DOHH2 (cell line): ENCODE results near the gene BABAM2.

Experiments used
- H3F3A ChIP-seq: fragments of 200-600 bp; sonication (generic), shearing (Covaris generic); 2 replicates; pipeline ENCODE4 v1.6.0; 2016; ENCODE audit warnings: antibody characterized with exemption, mild to moderate bottlenecking; ENCODE audit not compliant: control insufficient read depth, insufficient read depth
- H3K27ac ChIP-seq: fragments of 200-600 bp; sonication (generic); 2 replicates; pipeline ENCODE4 v1.5.1; 2014; ENCODE audit warnings: low read depth, mild to moderate bottlenecking, low read length, moderate library complexity
- H3K27me3 ChIP-seq: fragments of 200-600 bp; sonication (generic); 2 replicates; pipeline ENCODE4 v1.6.1; 2014; ENCODE audit warnings: mild to moderate bottlenecking, low read length, mixed read lengths; ENCODE audit not compliant: control insufficient read depth
- H3K36me3 ChIP-seq: fragments of 200-600 bp; sonication (generic); 2 replicates; pipeline ENCODE4 v1.6.1; 2014; ENCODE audit warnings: mild to moderate bottlenecking, low read length, moderate library complexity, mixed read lengths; ENCODE audit not compliant: control insufficient read depth
- H3K4me1 ChIP-seq: fragments of 200-600 bp; sonication (generic); 2 replicates; pipeline ENCODE4 v1.6.1; 2014; ENCODE audit warnings: mild to moderate bottlenecking, low read length, mixed read lengths; ENCODE audit not compliant: control insufficient read depth
- H3K4me2 ChIP-seq: fragments of 200-600 bp; sonication (generic); 2 replicates; pipeline ENCODE4 v1.6.0; 2014; ENCODE audit warnings: mild to moderate bottlenecking, low read length, moderate library complexity
- H3K4me3 ChIP-seq: fragments of 200-600 bp; sonication (generic); 2 replicates; pipeline ENCODE4 v1.5.1; 2014; ENCODE audit warnings: mild to moderate bottlenecking, low read length, mixed read lengths
- H3K79me2 ChIP-seq: fragments of 200-600 bp; sonication (generic); 2 replicates; pipeline ENCODE4 v1.6.1; 2014; ENCODE audit warnings: mild to moderate bottlenecking, low read length, mixed read lengths; ENCODE audit not compliant: control insufficient read depth
- H3K9me2 ChIP-seq: fragments of 200-600 bp; sonication (generic); replicated peaks from 2 replicates; pipeline ENCODE4 v1.6.1; 2014; ENCODE audit warnings: mild to moderate bottlenecking, low read length, mixed read lengths; ENCODE audit not compliant: control insufficient read depth
- H3K9me3 ChIP-seq: fragments of 200-600 bp; sonication (generic); 2 replicates; pipeline ENCODE4 v1.6.1; 2014; ENCODE audit warnings: antibody characterized with exemption, low read length, mixed read lengths; ENCODE audit not compliant: control insufficient read depth, insufficient read depth
- H4K20me1 ChIP-seq: fragments of 200-600 bp; sonication (generic); 2 replicates; pipeline ENCODE4 v1.6.0; 2014; ENCODE audit warnings: low read depth, mild to moderate bottlenecking, antibody characterized with exemption, low read length, moderate library complexity; ENCODE audit not compliant: control insufficient read depth, insufficient read depth
- EZH2phosphoT487 ChIP-seq: fragments of 200-600 bp; sonication (generic); IDR thresholded peaks from 2 replicates; pipeline ENCODE4 v1.6.1; 2017; ENCODE audit warnings: borderline replicate concordance, mild to moderate bottlenecking, antibody characterized with exemption, low read length, moderate library complexity, mixed read lengths
- TF ChIP-seq, protein P1 (sequence below): fragments of 200-600 bp; sonication (generic); IDR thresholded peaks from one replicate; pipeline ENCODE4 v1.5.1; 2014; ENCODE audit warnings: antibody characterized with exemption, mild to moderate bottlenecking, low read depth, low read length; ENCODE audit not compliant: poor library complexity, severe bottlenecking

BABAM2 gene

GRCh38 chr2:27980242-27980641 lies 89.7 kb downstream of the BABAM2 start:
- no peaks in the 10 kb centered on the region for H3K36me3 ChIP-seq
- H3K9me3 ChIP-seq = peaks cover 3% of the 10 kb centered on the region; the same call in 1 of the 2 replicates
- H3K79me2 ChIP-seq = no peaks in the 10 kb centered on the region
- no peak overlapping the region for H3K27ac ChIP-seq
- no peaks in the 10 kb centered on the region for H3K4me1 ChIP-seq
- TF ChIP-seq, protein P1, sequence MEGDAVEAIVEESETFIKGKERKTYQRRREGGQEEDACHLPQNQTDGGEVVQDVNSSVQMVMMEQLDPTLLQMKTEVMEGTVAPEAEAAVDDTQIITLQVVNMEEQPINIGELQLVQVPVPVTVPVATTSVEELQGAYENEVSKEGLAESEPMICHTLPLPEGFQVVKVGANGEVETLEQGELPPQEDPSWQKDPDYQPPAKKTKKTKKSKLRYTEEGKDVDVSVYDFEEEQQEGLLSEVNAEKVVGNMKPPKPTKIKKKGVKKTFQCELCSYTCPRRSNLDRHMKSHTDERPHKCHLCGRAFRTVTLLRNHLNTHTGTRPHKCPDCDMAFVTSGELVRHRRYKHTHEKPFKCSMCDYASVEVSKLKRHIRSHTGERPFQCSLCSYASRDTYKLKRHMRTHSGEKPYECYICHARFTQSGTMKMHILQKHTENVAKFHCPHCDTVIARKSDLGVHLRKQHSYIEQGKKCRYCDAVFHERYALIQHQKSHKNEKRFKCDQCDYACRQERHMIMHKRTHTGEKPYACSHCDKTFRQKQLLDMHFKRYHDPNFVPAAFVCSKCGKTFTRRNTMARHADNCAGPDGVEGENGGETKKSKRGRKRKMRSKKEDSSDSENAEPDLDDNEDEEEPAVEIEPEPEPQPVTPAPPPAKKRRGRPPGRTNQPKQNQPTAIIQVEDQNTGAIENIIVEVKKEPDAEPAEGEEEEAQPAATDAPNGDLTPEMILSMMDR = no peak
- TF ChIP-seq EZH2phosphoT487 = no peak
- H3K27me3 ChIP-seq = no peaks in the 10 kb centered on the region
- no peaks in the 10 kb centered on the region for H4K20me1 ChIP-seq
- H3K4me3 ChIP-seq = no peak overlapping the region
- no peaks in the 10 kb centered on the region for H3K9me2 ChIP-seq
- no peak overlapping the region for H3K4me2 ChIP-seq
- H3F3A ChIP-seq = no peaks in the 10 kb centered on the region

GRCh38 chr2:27984153-27984552 lies 93.6 kb downstream of the BABAM2 start:
- no peaks in the 10 kb centered on the region for H4K20me1 ChIP-seq
- TF ChIP-seq, protein P1 = no peak
- TF ChIP-seq EZH2phosphoT487 = no peak
- H3K4me2 ChIP-seq = no peak overlapping the region
- H3K27me3 ChIP-seq = no peaks in the 10 kb centered on the region
- H3F3A ChIP-seq = no peaks in the 10 kb centered on the region
- no peaks in the 10 kb centered on the region for H3K79me2 ChIP-seq
- peaks cover 3% of the 10 kb centered on the region; the same call in 1 of the 2 replicates for H3K9me3 ChIP-seq
- H3K36me3 ChIP-seq = no peaks in the 10 kb centered on the region
- no peaks in the 10 kb centered on the region for H3K9me2 ChIP-seq
- H3K27ac ChIP-seq = no peak overlapping the region
- no peak overlapping the region for H3K4me3 ChIP-seq
- H3K4me1 ChIP-seq = no peaks in the 10 kb centered on the region

- Histone ChIP-seq H3K4me1 (no peaks in the 10 kb centered on the region), H3K79me2 (no peaks in the 10 kb centered on the region), H3K4me3 (no peak overlapping the region), H3K4me2 (no peak overlapping the region), H3K27me3 (no peaks in the 10 kb centered on the region), H3K27ac (no peak overlapping the region), H3K9me3 (peaks cover 3% of the 10 kb centered on the region; the same call in 1 of the 2 replicates), H4K20me1 (no peaks in the 10 kb centered on the region), H3K36me3 (no peaks in the 10 kb centered on the region), H3K9me2 (no peaks in the 10 kb centered on the region), H3F3A (no peaks in the 10 kb centered on the region)
- TF ChIP-seq EZH2phosphoT487 = no peak
- TF ChIP-seq, protein P1 = no peak
These were observed 97.8 kb downstream of the BABAM2 start for GRCh38 chr2:27988306-27988705.
